Head of caudate nucleus (tissue), 42 donors: ENCODE data around the gene TJP1.
A peak's percentile ranks its signal among the peaks of the same experiment; 100 is the strongest.
"Not testable (repeated sequence)": the region's sequence is repeated elsewhere in the genome, so short reads cannot be mapped to it uniquely, and the experiment has no call there.

Experiments
- DNase-seq, 42 donors: peaks; one replicate each; pipeline versions ENCODE4 v3.0.0 to v3.0.0-alpha.2; 2020 to 2021; ENCODE audit warnings: mixed read lengths in 7 of 42
- intact Hi-C: fragments of 100-400 bp; cut with DNase I; formaldehyde crosslinking; loops from one replicate; pipeline ENCODE4 v1.15.0; 2022

The TJP1 gene

DNA sequence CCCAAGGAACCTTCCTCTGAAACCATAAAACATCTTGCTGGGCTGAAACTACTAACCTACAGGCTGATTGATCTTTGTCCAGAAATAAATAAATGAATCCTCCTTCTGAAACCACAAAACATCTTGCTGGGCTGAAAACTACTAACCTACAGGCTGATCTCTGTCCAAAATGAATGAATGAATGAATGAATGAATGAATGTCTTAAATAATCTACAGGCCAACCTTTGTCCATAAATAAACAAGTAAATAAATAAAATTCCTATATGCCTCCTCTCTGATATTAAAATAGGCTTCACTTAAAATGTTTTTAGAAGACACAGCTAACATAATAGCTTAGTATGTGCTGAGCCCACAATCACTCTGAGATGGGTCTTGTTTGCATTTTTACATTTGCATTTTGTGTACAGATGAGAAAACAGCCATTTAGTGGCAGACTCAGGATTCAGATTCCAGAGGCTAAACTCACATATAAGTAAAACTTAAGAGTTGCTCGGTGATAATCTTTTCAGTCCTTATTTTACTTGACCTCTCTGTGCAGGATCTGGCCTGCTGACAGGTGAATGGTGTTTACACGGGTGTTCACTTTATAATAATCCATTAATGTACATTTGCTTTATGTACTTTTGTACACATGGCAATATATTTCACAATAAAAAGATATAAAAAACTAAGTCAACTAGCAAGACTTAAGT lies 10.4 kb downstream of the TJP1 start:
- no peak for DNase-seq
- intact Hi-C loops: loop anchor here (10.0 kb wide), 1 partner anchor 67 kb away; no protein-coding TSS in a partner anchor

DNA sequence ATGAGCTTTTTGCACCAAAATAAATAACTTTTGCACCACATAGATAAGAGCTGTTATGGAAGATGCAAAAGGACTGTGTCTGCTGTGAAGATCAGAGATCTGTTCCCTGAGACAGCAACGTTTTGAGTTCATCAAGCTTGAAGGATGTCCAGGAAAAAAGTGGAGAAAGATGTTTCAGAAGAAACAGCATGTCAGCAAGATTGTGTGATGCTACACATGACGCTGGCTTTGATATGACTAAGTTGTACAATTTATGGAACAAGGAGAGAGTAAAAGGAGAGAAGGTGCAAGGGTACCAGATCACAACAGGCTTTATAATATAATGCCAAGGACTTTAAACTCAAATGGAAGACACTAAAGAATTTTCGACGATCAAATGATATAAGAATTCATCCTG lies 16.6 kb downstream of the TJP1 start:
- DNase-seq: no peak
- intact Hi-C loops: no loop called here

- peak in 30 of 42 donors; percentile 31 to 83 (median 58) for DNase-seq
- intact Hi-C loops: no loop called here
Measured at GRCh38 chr15:29805043-29805707, 17.1 kb downstream of the TJP1 start.

DNA sequence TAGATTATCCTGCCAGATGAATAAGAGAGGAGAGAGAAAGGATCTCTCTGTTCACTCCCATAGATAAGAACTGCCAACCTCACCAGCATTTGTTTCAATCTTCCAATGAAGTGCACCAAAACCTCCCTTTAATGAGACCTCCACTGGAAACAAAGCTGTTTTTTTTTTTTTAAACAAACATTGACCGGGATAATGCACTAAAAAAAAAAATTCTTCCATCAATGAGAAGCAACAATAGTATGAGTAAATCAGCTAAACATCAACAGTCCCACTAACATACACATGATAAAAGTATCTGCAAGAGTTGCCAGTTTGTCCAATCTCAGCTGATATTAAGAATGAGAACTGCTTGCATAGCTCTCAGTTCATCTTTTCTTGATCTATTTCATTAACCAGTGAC lies 19.9 kb downstream of the TJP1 start:
- intact Hi-C loops: no loop called here
- DNase-seq: no peak

DNA sequence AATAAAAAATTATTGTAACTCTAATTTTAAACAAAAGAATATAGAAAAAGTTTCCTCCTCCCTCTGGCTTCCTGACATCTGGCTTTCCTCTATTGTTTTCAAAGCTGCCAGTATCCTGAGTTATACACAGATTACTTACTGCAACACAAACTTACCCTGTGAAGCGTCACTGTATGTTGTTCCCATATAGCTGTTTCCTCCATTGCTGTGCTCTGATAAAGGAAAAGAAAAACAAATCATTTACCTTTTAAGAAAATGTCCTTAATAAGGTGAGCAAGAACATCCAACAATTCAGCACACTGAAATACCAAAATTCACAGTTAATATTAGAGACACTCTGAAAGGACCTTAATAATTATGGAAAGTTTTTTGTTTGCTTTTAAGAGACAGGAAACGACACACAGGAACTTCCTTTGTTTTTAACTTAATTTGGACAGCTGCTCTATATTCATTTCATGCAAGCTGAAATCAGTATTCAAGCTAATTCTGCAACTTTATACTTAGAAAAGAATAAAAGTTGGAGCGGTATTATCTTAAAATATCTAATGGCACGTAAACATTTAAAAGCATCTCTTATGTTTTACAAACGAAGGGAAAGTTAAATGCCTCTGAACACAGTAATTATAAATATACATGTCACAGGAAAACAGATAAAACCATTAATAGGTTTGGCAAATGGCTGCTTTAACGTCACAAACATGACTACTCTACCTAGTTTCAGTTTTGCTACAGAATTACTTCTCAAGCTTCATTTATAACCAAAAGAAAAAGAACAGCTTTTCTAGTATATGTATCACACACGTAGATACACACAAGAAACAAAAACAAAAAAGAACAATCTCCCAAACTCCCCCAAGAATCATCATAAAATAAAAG lies 21.5 kb downstream of the TJP1 start:
- intact Hi-C loops: no loop called here
- no peak for DNase-seq

DNA sequence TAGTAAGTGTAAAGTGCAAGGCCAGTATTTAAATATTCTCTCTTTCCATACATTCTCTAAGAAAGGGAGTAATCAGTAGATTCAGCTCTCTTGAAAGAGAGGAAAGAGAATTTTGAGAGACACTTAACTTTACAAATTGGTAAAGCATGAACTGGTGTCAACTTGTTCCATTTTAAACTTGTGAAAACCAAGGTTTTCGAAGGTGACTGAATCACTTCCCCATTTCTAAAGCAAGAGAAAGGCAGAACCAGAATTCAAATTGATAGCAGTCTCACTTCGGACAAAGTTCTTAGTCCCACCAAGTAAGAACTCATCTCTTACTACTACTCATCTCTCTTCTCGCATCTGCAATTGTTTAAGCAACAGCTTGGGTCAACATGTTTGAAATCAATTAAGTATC lies 22.4 kb downstream of the TJP1 start:
- intact Hi-C loops: no loop called here

DNA sequence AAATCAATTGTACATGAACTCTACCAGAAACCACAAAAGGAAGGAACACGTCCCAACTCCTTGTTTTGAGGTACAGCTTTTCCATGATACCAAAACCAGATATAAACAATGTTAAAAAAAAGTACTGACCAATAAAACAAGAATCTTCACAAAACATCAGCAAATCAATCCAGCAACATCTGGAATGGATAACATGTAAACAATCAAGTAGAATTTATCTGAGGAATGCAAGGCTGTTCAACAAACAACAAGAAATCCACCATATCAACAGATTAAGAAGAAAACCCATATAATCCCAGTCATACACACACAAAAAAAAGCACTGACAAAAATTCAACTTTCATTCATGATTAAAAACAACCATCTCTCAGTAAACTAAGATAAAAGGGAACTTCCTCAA lies 26.7 kb downstream of the TJP1 start:
- intact Hi-C loops: no loop called here
- no peak for DNase-seq

More for the DNA sequence above, 22.4 kb downstream of the TJP1 start:
- DNase-seq: no peak

DNA sequence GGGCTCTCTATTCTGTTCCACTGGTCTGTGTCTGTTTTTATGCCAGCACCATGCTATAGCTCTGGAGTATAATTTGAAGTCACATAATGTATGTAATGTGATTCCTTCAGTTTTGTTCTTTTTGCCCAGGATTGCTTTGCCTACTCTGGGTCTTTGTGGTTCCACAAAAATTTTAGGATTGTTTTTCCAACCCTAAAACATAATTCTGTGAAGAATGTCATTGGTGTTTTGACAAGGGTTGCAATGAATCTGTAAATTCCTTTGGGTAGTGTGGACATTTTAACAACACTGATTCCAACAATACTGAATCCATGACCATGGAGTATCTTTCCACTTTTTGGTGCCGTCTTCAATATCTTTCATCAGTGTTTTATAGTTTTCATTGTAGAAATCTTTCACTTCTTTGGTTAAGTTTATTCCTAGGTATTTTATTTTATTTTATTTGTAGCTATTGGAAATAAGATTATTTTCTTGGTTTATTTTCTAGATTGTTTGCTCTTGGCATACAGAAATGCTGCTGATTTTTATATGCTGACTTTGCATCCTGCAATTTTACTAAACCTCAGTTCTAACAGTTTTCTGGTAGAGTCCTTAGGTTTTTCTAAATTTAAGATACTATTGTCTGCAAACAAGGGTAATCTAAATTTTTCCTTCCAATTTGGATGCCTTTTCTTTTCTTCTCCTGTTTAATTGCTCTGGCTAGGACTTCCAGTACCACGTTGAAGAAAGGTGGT lies 29.7 kb downstream of the TJP1 start:
- no peak for DNase-seq
- intact Hi-C loops: no loop called here

DNA sequence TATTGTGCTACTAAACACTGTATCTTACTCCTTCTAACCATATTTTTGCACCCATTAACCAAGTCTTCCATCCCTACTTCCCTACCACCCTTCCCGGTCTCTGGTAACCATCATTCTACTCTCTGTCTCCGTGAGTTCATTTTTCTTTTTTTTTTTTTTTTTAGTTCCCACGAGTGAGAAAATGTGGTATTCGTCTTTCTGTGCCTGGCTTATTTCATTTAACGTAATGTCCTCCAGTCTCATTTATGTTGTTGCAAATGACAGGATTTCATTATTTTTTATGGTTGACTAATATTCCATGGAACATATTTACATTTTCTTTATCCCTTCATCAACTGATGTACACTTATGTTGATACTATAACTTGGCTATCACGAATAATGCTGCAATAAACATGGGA lies 31.7 kb downstream of the TJP1 start:
- no peak for DNase-seq
- intact Hi-C loops: no loop called here

DNA sequence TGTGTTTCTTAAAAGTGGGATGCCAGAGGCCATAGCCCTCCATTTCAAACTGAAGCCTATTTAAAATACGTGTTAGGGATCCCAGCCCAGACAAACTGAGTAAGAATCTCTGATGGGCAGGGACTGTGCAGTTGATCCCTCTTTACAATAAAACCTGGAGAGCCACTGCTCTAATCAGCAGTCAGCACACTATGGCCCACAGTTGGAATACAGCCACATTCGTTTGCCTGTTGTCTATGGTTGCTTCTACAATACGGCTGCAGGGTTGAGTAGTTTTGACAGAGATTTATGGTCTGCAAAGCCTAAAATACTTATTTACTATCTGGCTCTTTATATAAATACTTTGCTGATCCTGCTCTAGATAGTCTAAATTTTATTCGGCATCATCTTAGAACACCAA lies 32.4 kb downstream of the TJP1 start:
- intact Hi-C loops: no loop called here
- DNase-seq: peak in 2 of 42 donors; percentile 11 to 16

- peak in 1 of 42 donors; percentile 20 for DNase-seq
Measured at GRCh38 chr15:29788433-29789034, 33.7 kb downstream of the TJP1 start.

GRCh38 chr15:29787767-29788166 lies 34.5 kb downstream of the TJP1 start:
- no peak for DNase-seq
- intact Hi-C loops: no loop called here

More at GRCh38 chr15:29788433-29789034, 33.7 kb downstream of the TJP1 start:
- intact Hi-C loops: no loop called here

GRCh38 chr15:29785642-29786041 lies 36.6 kb downstream of the TJP1 start:
- intact Hi-C loops: no loop called here
- DNase-seq: no peak

- intact Hi-C loops: no loop called here
- no peak for DNase-seq
Measured at GRCh38 chr15:29785136-29785535, 37.1 kb downstream of the TJP1 start.

DNA sequence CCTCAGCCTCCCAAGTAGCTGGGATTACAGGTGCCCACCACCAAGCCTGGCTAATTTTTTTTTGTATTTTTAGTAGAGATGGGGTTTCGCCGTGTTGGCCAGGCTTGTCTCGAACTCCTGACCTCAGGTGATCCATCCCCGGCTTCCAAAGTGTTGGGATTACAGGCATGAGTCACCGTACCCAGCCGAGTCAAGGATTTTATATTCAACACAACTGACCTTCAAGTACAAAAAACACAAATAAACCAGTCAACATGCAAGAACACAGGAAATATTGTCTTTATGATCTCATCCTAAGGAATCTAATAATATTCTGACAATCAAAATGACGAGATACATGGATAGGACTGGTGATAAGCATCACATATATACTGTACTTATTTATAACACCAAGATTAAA lies 37.9 kb downstream of the TJP1 start:
- intact Hi-C loops: no loop called here

DNA sequence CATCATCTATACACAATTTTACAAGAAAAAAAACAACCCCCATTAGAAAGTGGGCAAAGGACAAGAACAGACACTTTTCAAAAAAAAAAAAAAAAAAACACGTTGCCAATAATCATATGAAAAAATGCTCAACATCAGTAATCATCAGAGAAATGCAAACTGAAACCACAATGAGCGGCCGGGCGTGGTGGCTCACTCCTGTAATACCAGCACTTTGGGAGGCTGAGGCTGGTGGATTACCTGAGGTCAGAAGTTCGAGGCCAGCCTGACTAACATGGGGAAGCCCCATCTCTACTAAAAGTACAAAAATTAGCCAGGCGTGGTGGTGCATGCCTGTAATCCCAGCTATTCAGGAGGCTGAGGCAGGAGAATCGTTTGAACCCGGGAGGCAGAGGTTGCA lies 39.5 kb downstream of the TJP1 start:
- DNase-seq, intact Hi-C loops: not testable (repeated sequence)

More for the DNA sequence above, 37.9 kb downstream of the TJP1 start:
- no peak for DNase-seq

GRCh38 chr15:29778382-29778781 lies 43.9 kb downstream of the TJP1 start:
- no peak for DNase-seq
- intact Hi-C loops: loop anchor here (5.0 kb wide), 1 partner anchor 36 kb away; no protein-coding TSS in a partner anchor

GRCh38 chr15:29776859-29777258 lies 45.4 kb downstream of the TJP1 start:
- DNase-seq: no peak
- intact Hi-C loops: loop anchor here (5.0 kb wide), 1 partner anchor 35 kb away; no protein-coding TSS in a partner anchor

DNA sequence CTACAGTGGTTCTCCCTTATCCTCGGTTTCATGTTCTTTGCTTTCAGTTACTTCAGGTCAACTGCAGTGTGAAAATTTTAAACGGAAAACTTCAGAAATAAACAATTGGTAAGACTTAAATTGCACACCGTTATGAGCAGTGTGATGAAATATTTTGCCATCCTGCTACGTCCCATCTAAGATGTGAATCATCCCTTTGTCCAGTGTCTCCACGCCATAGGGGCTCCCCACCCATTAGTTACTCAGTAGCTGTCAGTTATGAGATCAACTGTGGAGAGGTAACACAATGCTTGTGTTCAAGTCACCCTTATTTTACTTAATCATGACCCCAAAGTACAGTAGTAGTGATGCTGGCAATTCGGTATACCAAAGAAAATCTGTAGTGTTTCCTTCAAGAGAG lies 47.4 kb downstream of the TJP1 start:
- intact Hi-C loops: loop anchor here (5.0 kb wide), 1 partner anchor 33 kb away; no protein-coding TSS in a partner anchor
- no peak for DNase-seq
